Loucy (cell line): ENCODE results near the gene TMEM9.

Source experiments
- H2AFZ ChIP-seq: fragments of 200-600 bp; sonication (generic); 2 replicates; pipeline ENCODE4 v1.6.0; 2016; ENCODE audit warnings: antibody characterized with exemption, mild to moderate bottlenecking, low read length, moderate library complexity
- H3F3A ChIP-seq: fragments of 200-600 bp; 2 replicates; pipeline ENCODE4 v1.6.0; 2016; ENCODE audit warnings: antibody characterized with exemption, low read depth, mild to moderate bottlenecking
- H3K27me3 ChIP-seq: fragments of 200-600 bp; sonication (generic); 2 replicates; pipeline ENCODE4 v1.6.1; 2014; ENCODE audit warnings: low read length, mild to moderate bottlenecking; ENCODE audit not compliant: insufficient read depth, poor library complexity, severe bottlenecking
- H3K36me3 ChIP-seq: fragments of 200-600 bp; sonication (generic); 2 replicates; pipeline ENCODE4 v1.6.1; 2016; ENCODE audit warnings: low read length; ENCODE audit not compliant: insufficient read depth
- H3K4me1 ChIP-seq: fragments of 200-600 bp; sonication (generic); 2 replicates; pipeline ENCODE4 v1.5.1; 2014; ENCODE audit warnings: low read length, mild to moderate bottlenecking; ENCODE audit not compliant: insufficient read depth, poor library complexity, severe bottlenecking
- H3K4me2 ChIP-seq: fragments of 200-600 bp; sonication (generic); 2 replicates; pipeline ENCODE4 v1.6.0; 2014; ENCODE audit warnings: antibody characterized with exemption, low read length, low read depth, mild to moderate bottlenecking; ENCODE audit not compliant: poor library complexity, severe bottlenecking
- H3K4me3 ChIP-seq: fragments of 200-600 bp; sonication (generic); 2 replicates; pipeline ENCODE4 v1.5.1; 2014; ENCODE audit warnings: low read length, mild to moderate bottlenecking, mixed read lengths; ENCODE audit not compliant: poor library complexity, severe bottlenecking
- H3K79me2 ChIP-seq: fragments of 200-600 bp; sonication (generic); 2 replicates; pipeline ENCODE4 v1.6.1; 2014; ENCODE audit warnings: low read length; ENCODE audit not compliant: insufficient read depth
- H3K9ac ChIP-seq: fragments of 200-600 bp; sonication (generic); 2 replicates; pipeline ENCODE4 v1.6.0; 2014; ENCODE audit warnings: mild to moderate bottlenecking, low read depth, low read length, moderate library complexity; ENCODE audit not compliant: poor library complexity, severe bottlenecking
- H3K9me2 ChIP-seq: fragments of 200-600 bp; sonication (generic); replicated peaks from 2 replicates; pipeline ENCODE4 v1.6.1; 2016; ENCODE audit warnings: low read depth, low read length, mixed read lengths
- H3K9me3 ChIP-seq: fragments of 200-600 bp; sonication (generic); 2 replicates; pipeline ENCODE4 v1.6.1; 2014; ENCODE audit warnings: mild to moderate bottlenecking, antibody characterized with exemption, low read length, low read depth; ENCODE audit not compliant: insufficient read depth
- H4K20me1 ChIP-seq: fragments of 200-600 bp; sonication (generic); 2 replicates; pipeline ENCODE4 v1.6.0; 2014; ENCODE audit warnings: antibody characterized with exemption, low read length, mild to moderate bottlenecking; ENCODE audit not compliant: insufficient read depth, poor library complexity, severe bottlenecking
- EZH2phosphoT487 ChIP-seq: fragments of 200-600 bp; IDR thresholded peaks from 2 replicates; pipeline ENCODE4 v1.6.1; 2018; ENCODE audit warnings: antibody characterized with exemption, mild to moderate bottlenecking, moderate library complexity, borderline replicate concordance
- TF ChIP-seq, protein P1 (sequence below): fragments of 200-600 bp; sonication (generic); conservative IDR thresholded peaks from 2 replicates; pipeline ENCODE4 v1.5.1; 2014; ENCODE audit warnings: mild to moderate bottlenecking, antibody characterized with exemption, low read length

The TMEM9 gene

DNA sequence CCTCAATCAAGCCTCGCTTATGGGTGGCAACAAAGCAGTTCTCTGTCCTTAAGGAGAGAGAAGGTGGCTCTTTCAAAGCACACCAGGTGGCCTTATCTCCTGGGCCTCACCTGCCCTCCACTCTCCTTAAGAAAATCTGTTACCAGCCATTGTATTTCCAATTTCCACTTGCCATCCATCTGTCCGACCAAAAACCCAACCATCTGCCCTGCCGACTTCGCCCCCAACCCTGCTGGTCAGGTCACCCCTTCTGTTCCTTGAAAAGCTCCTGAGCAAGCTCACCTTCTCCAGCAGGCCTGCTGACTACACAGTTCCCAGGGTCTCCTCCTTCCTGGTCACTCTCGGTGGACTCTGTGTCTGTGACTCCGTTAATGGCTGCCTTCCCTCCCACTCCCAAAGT, 35.7 kb upstream of the TMEM9 start:
- Histone ChIP-seq H3K79me2 (no peaks in the 10 kb centered on the region), H4K20me1 (no peaks in the 10 kb centered on the region), H3K4me1 (no peaks in the 10 kb centered on the region), H3K9me2 (no peaks in the 10 kb centered on the region), H3K9ac (no peak overlapping the region), H3K9me3 (no peaks in the 10 kb centered on the region), H2AFZ (no peak overlapping the region), H3K4me2 (no peak overlapping the region), H3K27me3 (no peaks in the 10 kb centered on the region), H3K36me3 (no peaks in the 10 kb centered on the region), H3F3A (no peaks in the 10 kb centered on the region), H3K4me3 (no peak overlapping the region)
- TF ChIP-seq, protein P1, sequence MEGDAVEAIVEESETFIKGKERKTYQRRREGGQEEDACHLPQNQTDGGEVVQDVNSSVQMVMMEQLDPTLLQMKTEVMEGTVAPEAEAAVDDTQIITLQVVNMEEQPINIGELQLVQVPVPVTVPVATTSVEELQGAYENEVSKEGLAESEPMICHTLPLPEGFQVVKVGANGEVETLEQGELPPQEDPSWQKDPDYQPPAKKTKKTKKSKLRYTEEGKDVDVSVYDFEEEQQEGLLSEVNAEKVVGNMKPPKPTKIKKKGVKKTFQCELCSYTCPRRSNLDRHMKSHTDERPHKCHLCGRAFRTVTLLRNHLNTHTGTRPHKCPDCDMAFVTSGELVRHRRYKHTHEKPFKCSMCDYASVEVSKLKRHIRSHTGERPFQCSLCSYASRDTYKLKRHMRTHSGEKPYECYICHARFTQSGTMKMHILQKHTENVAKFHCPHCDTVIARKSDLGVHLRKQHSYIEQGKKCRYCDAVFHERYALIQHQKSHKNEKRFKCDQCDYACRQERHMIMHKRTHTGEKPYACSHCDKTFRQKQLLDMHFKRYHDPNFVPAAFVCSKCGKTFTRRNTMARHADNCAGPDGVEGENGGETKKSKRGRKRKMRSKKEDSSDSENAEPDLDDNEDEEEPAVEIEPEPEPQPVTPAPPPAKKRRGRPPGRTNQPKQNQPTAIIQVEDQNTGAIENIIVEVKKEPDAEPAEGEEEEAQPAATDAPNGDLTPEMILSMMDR, result no peak
- no peak for TF ChIP-seq EZH2phosphoT487

DNA sequence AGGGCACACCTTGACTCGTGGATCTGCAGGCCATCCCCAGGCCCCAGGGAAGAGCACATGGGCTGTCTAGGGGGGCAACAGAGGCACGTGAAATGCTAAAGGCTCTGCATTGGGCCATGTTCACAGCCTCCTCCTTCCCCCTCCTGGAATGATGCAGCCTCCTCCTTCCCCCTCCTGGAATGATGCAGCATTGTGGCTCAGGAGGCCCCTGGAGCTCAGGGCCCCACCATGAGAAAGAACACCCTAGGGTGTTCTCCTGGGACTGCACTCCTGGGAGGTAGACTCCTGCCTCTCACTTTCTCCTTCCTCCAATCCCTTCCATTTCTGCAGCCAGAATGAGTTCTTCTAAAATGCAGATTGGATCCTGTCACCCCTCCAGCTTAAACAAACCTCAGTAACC, 34.8 kb upstream of the TMEM9 start:
- TF ChIP-seq, protein P1, result no peak
- no peak for TF ChIP-seq EZH2phosphoT487
- no peaks in the 10 kb centered on the region for H3K9me2 ChIP-seq
- H3K9ac ChIP-seq, result no peak overlapping the region
- no peaks in the 10 kb centered on the region for H3K4me1 ChIP-seq
- H3K9me3 ChIP-seq, result no peaks in the 10 kb centered on the region
- H3K79me2 ChIP-seq, result no peaks in the 10 kb centered on the region
- no peaks in the 10 kb centered on the region for H4K20me1 ChIP-seq
- no peak overlapping the region for H3K4me3 ChIP-seq
- H2AFZ ChIP-seq, result no peak overlapping the region
- no peak overlapping the region for H3K4me2 ChIP-seq
- H3K36me3 ChIP-seq, result no peaks in the 10 kb centered on the region
- no peaks in the 10 kb centered on the region for H3K27me3 ChIP-seq
- no peaks in the 10 kb centered on the region for H3F3A ChIP-seq

DNA sequence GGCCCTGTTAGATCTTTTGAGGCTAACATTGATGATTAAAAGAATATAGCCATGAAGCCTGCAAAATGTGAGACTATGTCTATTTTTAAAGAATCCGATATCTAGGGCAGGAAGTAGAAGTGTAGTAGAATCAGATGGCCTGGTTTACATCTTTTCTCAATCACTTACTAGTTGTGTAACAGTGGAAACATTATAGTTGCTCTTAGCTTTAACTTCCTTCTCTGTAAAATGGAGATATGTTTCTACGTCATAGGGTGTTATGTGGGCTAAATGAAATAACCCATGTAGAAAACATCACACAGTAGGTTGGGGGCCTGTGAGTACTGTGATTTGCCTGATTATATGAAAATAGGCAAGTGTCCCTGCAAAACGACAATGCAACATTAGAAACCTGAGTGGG, 31.9 kb upstream of the TMEM9 start:
- Histone ChIP-seq H3K79me2 (no peaks in the 10 kb centered on the region), H3K9ac (no peak overlapping the region), H4K20me1 (no peaks in the 10 kb centered on the region), H2AFZ (no peak overlapping the region), H3K4me2 (no peak overlapping the region), H3K4me1 (no peaks in the 10 kb centered on the region), H3K9me2 (no peaks in the 10 kb centered on the region), H3F3A (no peaks in the 10 kb centered on the region), H3K9me3 (no peaks in the 10 kb centered on the region), H3K4me3 (no peak overlapping the region), H3K27me3 (no peaks in the 10 kb centered on the region), H3K36me3 (no peaks in the 10 kb centered on the region)
- TF ChIP-seq, protein P1, result no peak
- TF ChIP-seq EZH2phosphoT487, result no peak
